ENCODE measurements around the gene USH1G. TPM values are rescaled to one million over a fixed set of nuclear protein-coding genes. Genes with fewer than 3 reads are reported as not detected.

Gene USH1G
- total and polyA plus RNA-seq, 4 donors: 0.13 TPM; not detected in 3

- Histone ChIP-seq H3K36me3 (ENCODE audit: control insufficient read depth in 1 of 2, insufficient read depth in 2 of 2, low read length in 1 of 2) (no peaks in the 10 kb centered on the region), H3K27me3 (ENCODE audit: control insufficient read depth in 1 of 2, insufficient read depth in 2 of 2, low read length in 1 of 2) (no peaks in the 10 kb centered on the region), H3K9me3 (ENCODE audit: control insufficient read depth, low read length) (no peaks in the 10 kb centered on the region), H3K27ac (ENCODE audit: low read depth in 1 of 2, low read length in 2 of 2) (no peak overlapping the region), H3K4me1 (ENCODE audit: control insufficient read depth in 1 of 2, insufficient read depth in 2 of 2, low read length in 2 of 2) (no peaks in the 10 kb centered on the region), H3K4me3 (ENCODE audit: low read length in 2 of 2) (no peak overlapping the region)
- DNase-seq (no peak), ATAC-seq (ENCODE audit: low FRiP score) (no peak)
- 79 to 86% methylated on average over 4 of the region's 4 CpGs for WGBS, 2 donors
- intact Hi-C loops (cut with DNase I): loop anchor here in 1 of 2 donors (10.0 kb wide), 1 partner anchor 211 kb away; the partner anchor contains the start of gene NHERF1
These were observed 33.0 kb upstream of the USH1G start for GRCh38 chr17:74956093-74956492.

- intact Hi-C loops (cut with DNase I): loop anchor here in 1 of 2 donors (10.0 kb wide), 1 partner anchor 210 kb away; the partner anchor contains the start of gene NHERF1
- Histone ChIP-seq H3K27me3 (ENCODE audit: control insufficient read depth in 1 of 2, insufficient read depth in 2 of 2, low read length in 1 of 2) (no peaks in the 10 kb centered on the region), H3K4me3 (ENCODE audit: low read length in 2 of 2) (no peak overlapping the region), H3K9me3 (ENCODE audit: control insufficient read depth, low read length) (no peaks in the 10 kb centered on the region), H3K36me3 (ENCODE audit: control insufficient read depth in 1 of 2, insufficient read depth in 2 of 2, low read length in 1 of 2) (no peaks in the 10 kb centered on the region), H3K4me1 (ENCODE audit: control insufficient read depth in 1 of 2, insufficient read depth in 2 of 2, low read length in 2 of 2) (no peaks in the 10 kb centered on the region), H3K27ac (ENCODE audit: low read depth in 1 of 2, low read length in 2 of 2) (no peak overlapping the region)
- ATAC-seq (ENCODE audit: low FRiP score): no peak
- DNase-seq: no peak
- WGBS, 2 donors: 77 to 87% methylated on average over 13 of the region's 13 CpGs
These were observed 31.8 kb upstream of the USH1G start for GRCh38 chr17:74954665-74955421.

- H3K9me3 ChIP-seq (ENCODE audit: control insufficient read depth, low read length): no peaks in the 10 kb centered on the region
- no peaks in the 10 kb centered on the region for H3K36me3 ChIP-seq (ENCODE audit: control insufficient read depth in 1 of 2, insufficient read depth in 2 of 2, low read length in 1 of 2)
- DNase-seq (no peak), ATAC-seq (ENCODE audit: low FRiP score) (no peak)
- WGBS, 2 donors: 92 to 93% methylated on average over 15 of the region's 15 CpGs
- no peaks in the 10 kb centered on the region for H3K4me1 ChIP-seq (ENCODE audit: control insufficient read depth in 1 of 2, insufficient read depth in 2 of 2, low read length in 2 of 2)
- H3K27me3 ChIP-seq (ENCODE audit: control insufficient read depth in 1 of 2, insufficient read depth in 2 of 2, low read length in 1 of 2): no peaks in the 10 kb centered on the region
- intact Hi-C loops (cut with DNase I): loop anchor here in 1 of 2 donors (10.0 kb wide), 1 partner anchor 209 kb away; the partner anchor contains the start of gene NHERF1
- no peak overlapping the region for H3K4me3 ChIP-seq (ENCODE audit: low read length in 2 of 2)
- H3K27ac ChIP-seq (ENCODE audit: low read depth in 1 of 2, low read length in 2 of 2): no peak overlapping the region
These were observed 31.1 kb upstream of the USH1G start for GRCh38 chr17:74954115-74954514.

GRCh38 chr17:74953134-74953687, 30.2 kb upstream of the USH1G start:
- ATAC-seq (ENCODE audit: low FRiP score): no peak
- H3K9me3 ChIP-seq (ENCODE audit: control insufficient read depth, low read length): no peaks in the 10 kb centered on the region
- H3K4me1 ChIP-seq (ENCODE audit: control insufficient read depth in 1 of 2, insufficient read depth in 2 of 2, low read length in 2 of 2): no peaks in the 10 kb centered on the region
- intact Hi-C loops (cut with DNase I): loop anchor here in 1 of 2 donors (10.0 kb wide), 1 partner anchor 208 kb away; the partner anchor contains the start of gene NHERF1
- WGBS, 2 donors: 86 to 89% methylated on average over 8 to 11 of the region's 11 CpGs
- no peaks in the 10 kb centered on the region for H3K36me3 ChIP-seq (ENCODE audit: control insufficient read depth in 1 of 2, insufficient read depth in 2 of 2, low read length in 1 of 2)
- H3K27ac ChIP-seq (ENCODE audit: low read depth in 1 of 2, low read length in 2 of 2): no peak overlapping the region
- DNase-seq: no peak
- H3K4me3 ChIP-seq (ENCODE audit: low read length in 2 of 2): no peak overlapping the region
- H3K27me3 ChIP-seq (ENCODE audit: control insufficient read depth in 1 of 2, insufficient read depth in 2 of 2, low read length in 1 of 2): no peaks in the 10 kb centered on the region

- ATAC-seq (ENCODE audit: low FRiP score): no peak
- H3K4me1 ChIP-seq (ENCODE audit: control insufficient read depth in 1 of 2, insufficient read depth in 2 of 2, low read length in 2 of 2): no peaks in the 10 kb centered on the region
- intact Hi-C loops (cut with DNase I): loop anchor here in 1 of 2 donors (10.0 kb wide), 1 partner anchor 208 kb away; the partner anchor contains the start of gene NHERF1
- H3K27me3 ChIP-seq (ENCODE audit: control insufficient read depth in 1 of 2, insufficient read depth in 2 of 2, low read length in 1 of 2): no peaks in the 10 kb centered on the region
- H3K9me3 ChIP-seq (ENCODE audit: control insufficient read depth, low read length): no peaks in the 10 kb centered on the region
- no peak overlapping the region for H3K4me3 ChIP-seq (ENCODE audit: low read length in 2 of 2)
- no peak for DNase-seq
- H3K27ac ChIP-seq (ENCODE audit: low read depth in 1 of 2, low read length in 2 of 2): no peak overlapping the region
- H3K36me3 ChIP-seq (ENCODE audit: control insufficient read depth in 1 of 2, insufficient read depth in 2 of 2, low read length in 1 of 2): no peaks in the 10 kb centered on the region
- 70 to 77% methylated on average over 24 of the region's 24 CpGs for WGBS, 2 donors
These were observed 29.5 kb upstream of the USH1G start for GRCh38 chr17:74952431-74953133.

GRCh38 chr17:74951680-74952421, 28.8 kb upstream of the USH1G start:
- ATAC-seq (ENCODE audit: low FRiP score): no peak
- WGBS, 2 donors: 65 to 69% methylated on average over 32 of the region's 32 CpGs
- Histone ChIP-seq H3K4me3 (ENCODE audit: low read length in 2 of 2) (no peak overlapping the region), H3K4me1 (ENCODE audit: control insufficient read depth in 1 of 2, insufficient read depth in 2 of 2, low read length in 2 of 2) (no peaks in the 10 kb centered on the region), H3K36me3 (ENCODE audit: control insufficient read depth in 1 of 2, insufficient read depth in 2 of 2, low read length in 1 of 2) (no peaks in the 10 kb centered on the region), H3K9me3 (ENCODE audit: control insufficient read depth, low read length) (no peaks in the 10 kb centered on the region), H3K27ac (ENCODE audit: low read depth in 1 of 2, low read length in 2 of 2) (no peak overlapping the region), H3K27me3 (ENCODE audit: control insufficient read depth in 1 of 2, insufficient read depth in 2 of 2, low read length in 1 of 2) (no peaks in the 10 kb centered on the region)
- intact Hi-C loops (cut with DNase I): loop anchor here in 1 of 2 donors (10.0 kb wide), 1 partner anchor 207 kb away; the partner anchor contains the start of gene NHERF1
- DNase-seq: peak in 1 of 2 donors; percentile 78

- Histone ChIP-seq H3K36me3 (ENCODE audit: control insufficient read depth in 1 of 2, insufficient read depth in 2 of 2, low read length in 1 of 2) (no peaks in the 10 kb centered on the region), H3K27me3 (ENCODE audit: control insufficient read depth in 1 of 2, insufficient read depth in 2 of 2, low read length in 1 of 2) (no peaks in the 10 kb centered on the region), H3K27ac (ENCODE audit: low read depth in 1 of 2, low read length in 2 of 2) (no peak overlapping the region), H3K9me3 (ENCODE audit: control insufficient read depth, low read length) (no peaks in the 10 kb centered on the region), H3K4me3 (ENCODE audit: low read length in 2 of 2) (no peak overlapping the region), H3K4me1 (ENCODE audit: control insufficient read depth in 1 of 2, insufficient read depth in 2 of 2, low read length in 2 of 2) (no peaks in the 10 kb centered on the region)
- DNase-seq (no peak), ATAC-seq (ENCODE audit: low FRiP score) (no peak)
- intact Hi-C loops (cut with DNase I): loop anchor here in 1 of 2 donors (10.0 kb wide), 1 partner anchor 206 kb away; the partner anchor contains the start of gene NHERF1
- whole genome bisulfite sequencing, 2 donors: 58 to 72% methylated on average over 3 of the region's 3 CpGs
These were observed 28.0 kb upstream of the USH1G start for GRCh38 chr17:74951065-74951464.

GRCh38 chr17:74950207-74950606, 27.2 kb upstream of the USH1G start:
- no peak for DNase-seq
- 59 to 63% methylated on average over 8 of the region's 8 CpGs for WGBS, 2 donors
- Histone ChIP-seq H3K27me3 (ENCODE audit: control insufficient read depth in 1 of 2, insufficient read depth in 2 of 2, low read length in 1 of 2) (no peaks in the 10 kb centered on the region), H3K27ac (ENCODE audit: low read depth in 1 of 2, low read length in 2 of 2) (no peak overlapping the region), H3K4me1 (ENCODE audit: control insufficient read depth in 1 of 2, insufficient read depth in 2 of 2, low read length in 2 of 2) (no peaks in the 10 kb centered on the region), H3K36me3 (ENCODE audit: control insufficient read depth in 1 of 2, insufficient read depth in 2 of 2, low read length in 1 of 2) (no peaks in the 10 kb centered on the region), H3K9me3 (ENCODE audit: control insufficient read depth, low read length) (no peaks in the 10 kb centered on the region), H3K4me3 (ENCODE audit: low read length in 2 of 2) (no peak overlapping the region)
- intact Hi-C loops (cut with DNase I): loop anchor here in 1 of 2 donors (10.0 kb wide), 1 partner anchor 205 kb away; the partner anchor contains the start of gene NHERF1
- ATAC-seq (ENCODE audit: low FRiP score): no peak

Data from aorta (tissue), 5 donors.